ENCODE data around the gene TMED3. TPM values are rescaled to one million over a fixed set of nuclear protein-coding genes. Genes with fewer than 3 reads are reported as not detected.

TMED3 gene
- total and polyA plus RNA-seq, 9 of the 15 experiments (the other 6 are each of a cell fraction or from before 2014, with no cell fraction given): 6.1 to 89.6 (median 51.4) TPM

- peak; percentile 15; the same call in 1 of the 2 replicates for TF ChIP-seq USF1 (CRISPR knock-in tag; IDR thresholded peaks at IDR 0.05)
- no peak for TF ChIP-seq STAG1 (CRISPR knock-in tag; IDR thresholded peaks at IDR 0.05; ENCODE audit: borderline replicate concordance)
- no peak for TF ChIP-seq SFPQ (IDR thresholded peaks at IDR 0.05; ENCODE audit: low read depth, low read length)
- TF ChIP-seq NR3C1 (CRISPR knock-in tag; IDR thresholded peaks at IDR 0.05): no peak
- no peak for TF ChIP-seq GATA2 (CRISPR knock-in tag; IDR thresholded peaks at IDR 0.05)
- no peak for TF ChIP-seq ZNF695 (CRISPR knock-in tag; IDR thresholded peaks at IDR 0.05)
- TF ChIP-seq ZNF740 (CRISPR knock-in tag; IDR thresholded peaks at IDR 0.05): peak; percentile 95
- no peak; a peak in 1 of 4 replicates for TF ChIP-seq ZNF740 (tag; IDR thresholded peaks at IDR 0.05)
- TF ChIP-seq BRD9 (IDR thresholded peaks at IDR 0.05; ENCODE audit: low read depth, partially characterized antibody): no peak
- no peak for TF ChIP-seq THRAP3 (IDR thresholded peaks at IDR 0.05; ENCODE audit: borderline replicate concordance)
- 0 out of 4 replicates have a peak, but pooled peaks of 1 of the 2 experiments have one; percentile 8 for TF ChIP-seq SRF (CRISPR knock-in tag; IDR thresholded peaks at IDR 0.05)
- TF ChIP-seq TFAP4 (CRISPR knock-in tag; IDR thresholded peaks at IDR 0.05; ENCODE audit: borderline replicate concordance): peak; percentile 71
- peak; percentile 68 to 85; a peak in 3 of 4 replicates for TF ChIP-seq MNT (conservative IDR thresholded peaks at IDR 0.05)
- TF ChIP-seq BACH1 (tag; IDR thresholded peaks at IDR 0.05): no peak
Observed at GRCh38 chr15:79310612-79310984, 314 bp upstream of the TMED3 start (continued).
